ENCODE measurements around the gene ULBP2. TPM values are rescaled to one million over a fixed set of nuclear protein-coding genes. Genes with fewer than 3 reads are reported as not detected.
"Not testable (repeated sequence)": the region's sequence is repeated elsewhere in the genome, so short reads cannot be mapped to it uniquely, and the experiment has no call there.

The ULBP2 gene
- total RNA-seq, 1 donor from 2014 or later = 2.0 TPM

DNA sequence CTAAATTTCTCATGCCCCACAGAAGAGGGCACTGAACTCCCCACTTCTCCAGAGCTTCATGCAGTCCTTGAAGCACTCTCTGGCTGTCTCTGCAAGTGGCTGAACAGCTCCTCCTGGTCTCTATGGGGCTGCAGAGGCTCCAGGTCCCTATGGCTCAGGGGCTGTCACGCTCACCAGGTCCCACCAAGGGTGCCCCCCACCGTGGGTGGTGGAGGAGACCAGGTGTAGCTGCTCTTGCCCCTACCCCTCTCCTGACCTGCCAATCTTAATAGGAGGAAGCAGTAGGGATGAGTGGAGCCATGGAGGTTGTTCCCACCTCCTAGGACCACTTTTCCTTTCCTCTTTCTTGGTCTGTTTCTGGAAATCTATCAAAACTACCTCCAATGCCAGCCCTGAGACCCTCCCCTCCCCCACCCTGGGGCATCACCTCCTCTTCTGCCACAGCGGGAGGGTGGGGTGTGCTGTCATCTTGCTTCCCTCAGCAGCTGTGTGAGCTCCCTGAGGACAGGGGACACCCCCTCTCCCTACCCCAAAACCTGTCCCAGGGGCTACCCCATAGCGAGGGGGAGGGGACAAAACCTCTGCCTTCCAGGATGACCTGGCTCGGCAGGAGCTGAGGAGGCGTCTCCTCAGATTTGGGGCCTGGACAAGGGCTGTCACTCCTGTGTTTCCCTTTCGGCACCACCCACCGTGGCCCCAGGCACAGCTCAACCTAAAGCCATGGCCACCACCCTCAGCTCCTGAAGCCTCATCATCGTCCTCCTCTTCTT lies 31.9 kb upstream of the ULBP2 start:
- no peak for DNase-seq

DNA sequence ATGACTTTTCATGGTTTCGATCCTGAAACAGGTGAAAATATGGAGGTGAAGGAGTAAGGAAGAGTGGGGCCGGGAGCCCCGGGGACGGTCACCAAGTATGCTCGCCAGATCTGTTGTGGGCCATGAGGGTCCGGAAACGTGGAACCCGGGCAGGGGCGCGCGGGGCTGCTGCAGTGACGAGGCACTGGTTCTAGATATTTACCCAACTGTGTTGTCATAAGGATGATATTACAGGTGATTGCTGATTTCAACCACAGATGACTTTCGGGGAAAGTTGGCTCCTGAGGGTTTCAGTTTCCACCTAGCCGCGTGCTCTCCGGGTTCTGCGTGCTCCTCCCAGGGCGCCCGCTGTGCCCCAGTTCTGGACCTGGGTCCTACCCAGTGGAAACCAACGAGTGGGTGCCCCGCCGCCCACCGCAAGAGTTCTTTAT lies 31.1 kb upstream of the ULBP2 start:
- no peak for DNase-seq

GRCh38 chr6:149912680-149913079 lies 29.1 kb upstream of the ULBP2 start:
- DNase-seq = not testable (repeated sequence)

GRCh38 chr6:149913085-149913484 lies 28.7 kb upstream of the ULBP2 start:
- no peak for DNase-seq

- DNase-seq = no peak
Observed at GRCh38 chr6:149913540-149914240, 28.1 kb upstream of the ULBP2 start.

DNA sequence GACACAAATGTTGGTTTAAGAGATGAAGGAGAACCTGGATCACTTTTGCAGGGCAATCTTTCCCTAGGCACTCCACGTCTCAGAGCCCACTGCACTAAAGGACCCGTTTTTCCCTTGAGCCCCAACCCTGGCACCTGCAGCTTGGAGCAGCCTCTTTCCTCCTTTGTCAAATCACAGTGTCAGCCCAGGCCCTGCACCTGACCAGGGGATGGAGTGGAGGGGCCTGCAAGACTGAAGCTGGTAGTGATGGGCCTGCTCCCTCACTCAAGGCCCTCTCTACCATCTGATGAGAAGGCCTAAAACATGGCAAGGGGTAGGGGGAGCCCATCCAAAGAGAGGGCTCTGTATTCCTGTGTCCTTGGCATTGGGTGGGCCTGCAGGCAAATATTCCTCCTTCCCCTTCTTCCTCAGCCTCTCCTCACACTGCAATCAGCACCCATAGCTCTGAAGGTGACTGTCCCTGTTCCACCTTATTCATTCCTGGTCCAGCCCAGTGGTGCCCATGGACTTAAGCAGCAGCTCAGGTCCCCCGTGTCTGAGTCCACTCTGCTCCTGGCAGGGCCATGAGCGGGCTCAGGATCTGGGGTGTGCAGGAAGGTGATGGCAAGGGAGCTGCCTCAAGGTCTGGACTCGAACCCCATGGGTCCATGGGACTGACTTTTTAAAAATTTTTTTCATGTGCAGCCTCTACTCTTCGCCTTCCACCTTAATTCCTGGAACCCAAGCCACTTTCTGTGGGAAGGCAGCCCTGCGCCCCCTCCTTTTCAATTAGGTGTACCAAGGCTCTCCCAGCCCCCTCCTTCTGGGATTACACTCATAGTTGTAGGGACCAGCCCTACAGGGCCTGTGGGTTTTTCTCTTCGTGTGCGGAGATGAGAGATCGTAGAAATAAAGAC lies 25.6 kb upstream of the ULBP2 start:
- DNase-seq = no peak

- no peak for DNase-seq
Observed at GRCh38 chr6:149917679-149918078, 24.1 kb upstream of the ULBP2 start.

DNA sequence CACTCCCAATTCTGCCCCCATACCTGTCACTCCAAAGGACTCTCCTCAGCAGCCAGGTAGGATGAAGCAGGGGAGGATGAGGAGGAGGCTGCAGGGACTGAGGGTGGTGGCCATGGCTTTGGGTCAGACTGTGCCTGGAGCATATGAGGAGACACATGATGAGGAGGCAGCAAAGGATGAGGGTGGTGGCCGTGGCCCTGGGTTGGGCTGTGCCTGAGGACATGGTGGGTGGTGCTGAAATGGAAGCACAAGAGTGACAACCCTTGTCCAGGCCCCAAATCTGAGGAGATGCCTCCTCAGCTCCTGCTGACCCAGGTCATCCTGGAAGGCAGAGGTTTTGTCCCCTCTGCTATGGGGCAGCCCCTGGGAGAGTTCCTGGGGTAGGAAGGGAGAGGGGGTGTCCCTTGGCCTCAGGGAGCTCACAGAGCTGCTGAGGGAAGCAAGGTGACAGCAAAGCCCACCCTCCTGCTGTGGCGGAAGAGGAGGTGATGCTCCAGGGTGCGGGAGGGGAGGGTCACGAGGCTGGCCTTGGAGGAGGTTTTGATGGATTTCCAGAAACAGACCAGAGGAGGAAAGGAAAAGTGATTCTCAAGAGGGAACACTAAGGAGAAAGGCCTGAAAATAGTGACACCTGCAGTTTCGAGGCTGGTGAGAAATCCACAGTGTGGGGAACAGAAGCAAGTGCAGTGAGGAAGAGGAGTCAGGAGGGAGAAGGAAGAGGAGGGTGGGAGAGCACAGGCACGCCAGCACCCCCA lies 23.5 kb upstream of the ULBP2 start:
- DNase-seq = no peak

GRCh38 chr6:149919126-149919833 lies 22.5 kb upstream of the ULBP2 start:
- not testable (repeated sequence) for DNase-seq

DNA sequence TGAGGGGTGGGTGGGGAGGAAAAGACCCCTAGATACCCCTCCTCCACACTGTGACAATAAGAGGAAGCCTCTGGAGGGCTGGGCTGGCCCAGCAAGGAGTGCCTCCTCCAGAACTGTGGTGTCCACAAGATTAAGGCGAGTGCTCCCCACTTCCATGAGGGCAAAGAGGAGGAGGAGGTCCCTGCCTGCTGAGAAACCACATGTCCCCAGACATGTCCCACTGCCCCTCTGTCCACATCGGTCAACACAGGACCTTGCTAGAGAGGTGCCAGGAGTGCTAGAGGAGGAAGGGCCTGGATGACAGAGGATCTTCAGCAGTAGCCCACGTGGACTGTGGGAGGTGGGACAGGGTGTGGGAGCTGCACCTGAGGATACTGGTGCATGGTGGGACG lies 22.0 kb upstream of the ULBP2 start:
- DNase-seq = no peak

DNA sequence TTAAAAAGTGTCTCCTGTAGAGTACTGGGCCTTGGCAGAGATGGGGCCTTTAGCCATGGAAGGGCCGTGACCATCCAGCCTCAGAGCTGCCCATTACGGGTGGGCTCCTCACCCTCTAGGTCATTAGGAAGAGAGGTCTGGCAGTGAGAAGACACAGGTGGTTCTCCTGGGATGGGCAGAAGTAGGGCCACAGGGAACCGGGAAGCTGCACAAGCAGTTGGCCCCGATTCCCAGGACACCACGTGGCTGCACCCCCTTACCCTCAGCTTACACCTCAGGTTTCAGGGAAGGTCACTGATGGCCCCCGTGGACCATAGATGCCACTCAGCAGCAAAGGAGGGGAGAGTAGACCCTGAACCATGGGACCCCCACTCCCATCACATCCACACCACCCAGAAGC lies 20.5 kb upstream of the ULBP2 start:
- DNase-seq = no peak

GRCh38 chr6:149922091-149922490 lies 19.7 kb upstream of the ULBP2 start:
- DNase-seq = not testable (repeated sequence)

DNA sequence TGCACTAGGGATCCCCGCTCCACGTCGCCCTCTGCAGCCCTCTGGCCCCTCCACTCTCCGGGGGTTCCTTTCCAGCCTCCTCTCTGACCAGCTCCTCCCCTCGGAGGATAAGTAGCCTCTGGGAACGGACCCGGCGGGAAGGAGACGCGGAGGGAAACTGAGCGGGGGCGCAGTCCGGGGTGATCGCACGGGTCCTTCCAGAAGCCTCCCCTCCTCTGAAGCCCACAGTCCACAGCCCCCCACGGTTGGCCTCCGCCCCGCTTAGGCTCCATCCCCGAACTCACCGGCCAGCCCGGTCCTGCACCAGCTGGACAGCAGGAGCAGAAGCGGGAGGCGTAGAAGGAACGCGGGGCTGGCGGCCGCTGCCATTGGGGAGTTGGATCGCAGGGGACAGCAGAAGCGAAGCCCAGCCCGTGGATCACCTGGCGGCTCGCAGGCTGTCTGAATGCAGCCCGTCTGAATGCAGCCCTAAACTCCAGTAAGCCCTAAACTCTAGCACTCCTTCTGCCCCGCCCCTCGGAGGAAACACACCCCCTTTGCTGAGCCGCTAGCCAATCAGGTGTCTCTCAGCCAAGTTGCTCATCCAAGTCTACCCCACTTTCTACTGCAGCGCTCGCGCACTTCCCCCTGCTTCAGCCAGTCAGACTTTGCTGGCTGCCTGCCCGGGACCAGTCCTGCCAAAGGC lies 19.0 kb upstream of the ULBP2 start, which contains the start of gene RAET1G:
Gene RAET1G (minus strand): TSS at position 480 of the 685 bp plus-strand sequence. CDS start 111 bp downstream, at position 369.
- DNase-seq = peak; percentile 95

GRCh38 chr6:149923327-149923986 lies 18.4 kb upstream of the ULBP2 start:
- DNase-seq = no peak

- DNase-seq = no peak
Observed at GRCh38 chr6:149924206-149924932, 17.4 kb upstream of the ULBP2 start.

GRCh38 chr6:149924933-149925252 lies 16.9 kb upstream of the ULBP2 start:
- no peak for DNase-seq

- DNase-seq = peak; percentile 34
Observed at GRCh38 chr6:149925253-149925973, 16.4 kb upstream of the ULBP2 start.

DNA sequence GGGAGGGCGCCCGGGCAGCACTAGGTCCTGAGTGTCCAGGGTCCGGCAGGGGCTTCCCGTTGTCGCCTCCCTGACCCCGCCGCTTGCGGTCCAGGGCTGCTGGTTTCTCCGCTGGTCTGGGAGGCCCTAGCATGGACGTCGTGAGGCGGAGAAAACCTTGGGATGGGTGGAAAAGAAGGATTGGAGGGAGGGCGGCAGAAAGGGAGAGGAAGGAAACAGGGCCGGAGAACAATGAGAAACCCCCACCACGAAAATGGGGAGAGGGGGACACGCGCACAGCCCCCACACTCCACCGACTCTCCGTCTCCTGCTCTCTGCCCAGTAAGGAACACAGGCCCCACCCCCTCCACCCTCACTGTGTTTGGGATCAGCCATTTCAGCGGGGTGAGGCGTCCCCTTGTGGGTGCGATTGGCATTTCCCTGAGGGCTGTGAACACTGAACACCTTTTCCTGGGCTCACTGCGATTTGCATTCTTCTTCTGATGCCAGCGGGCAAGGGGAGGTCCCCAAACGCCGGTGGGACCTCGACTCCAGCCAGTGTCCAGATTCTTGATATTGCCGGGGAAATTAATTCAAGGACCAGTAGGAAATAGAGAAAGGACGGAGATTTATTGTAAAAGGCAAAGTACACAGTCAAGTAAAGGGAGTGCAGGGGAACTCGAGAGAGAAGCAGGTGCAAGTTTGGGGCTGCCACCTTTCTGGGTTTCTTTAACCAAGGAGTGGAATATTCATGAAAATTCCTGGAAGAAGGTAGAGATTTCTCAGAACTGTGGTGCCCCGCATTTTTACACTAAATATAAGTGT lies 15.6 kb upstream of the ULBP2 start:
- peak; percentile 87 for DNase-seq
